BLaER1 (cell line): ENCODE data around the gene NOL4L.
"Not testable (repeated sequence)": the region's sequence is repeated elsewhere in the genome, so short reads cannot be mapped to it uniquely, and the experiment has no call there.

Experiments used
- H3K27ac ChIP-seq: shearing (Covaris generic); formaldehyde crosslinking; 2 replicates; pipeline ENCODE4 v1.8.1; 2022
- H3K27me3 ChIP-seq: shearing (Covaris generic); formaldehyde crosslinking; 2 replicates; pipeline ENCODE4 v1.8.1; 2022
- H3K36me3 ChIP-seq: shearing (Covaris generic); formaldehyde crosslinking; 2 replicates; pipeline ENCODE4 v1.8.1; 2022
- H3K4me1 ChIP-seq: shearing (Covaris generic); formaldehyde crosslinking; 2 replicates; pipeline ENCODE4 v1.8.1; 2022
- H3K4me2 ChIP-seq: shearing (Covaris generic); formaldehyde crosslinking; 2 replicates; pipeline ENCODE4 v1.8.1; 2022
- H3K4me3 ChIP-seq: shearing (Covaris generic); formaldehyde crosslinking; 2 replicates; pipeline ENCODE4 v1.8.1; 2022
- H3K9ac ChIP-seq: shearing (Covaris generic); formaldehyde crosslinking; 2 replicates; pipeline ENCODE4 v1.8.1; 2022
- H3K9me3 ChIP-seq: shearing (Covaris generic); formaldehyde crosslinking; 2 replicates; pipeline ENCODE4 v1.8.1; 2022
- H4K20me1 ChIP-seq: shearing (Covaris generic); formaldehyde crosslinking; 2 replicates; pipeline ENCODE4 v1.8.1; 2022
- Cebpa-rat ChIP-seq: shearing (Covaris generic); IDR thresholded peaks from 2 replicates; pipeline ENCODE4 v1.8.1; 2022

Gene NOL4L

GRCh38 chr20:32468860-32469259, 116.3 kb downstream of the NOL4L start:
- Histone ChIP-seq H3K9ac (no peak overlapping the region; the same call in 1 of the 2 replicates), H3K4me2 (0 out of 2 replicates have a peak overlapping the region, but pooled peaks have one; percentile 95), H3K4me1 (peaks cover 69% of the 10 kb centered on the region), H3K9me3 (no peaks in the 10 kb centered on the region), H4K20me1 (peaks cover 95% of the 10 kb centered on the region), H3K4me3 (no peak overlapping the region), H3K27me3 (no peaks in the 10 kb centered on the region), H3K36me3 (peaks cover 79% of the 10 kb centered on the region), H3K27ac (peak overlapping the region; percentile 90)
- TF ChIP-seq Cebpa-rat: no peak

GRCh38 chr20:32468313-32468640, 116.9 kb downstream of the NOL4L start:
- no peaks in the 10 kb centered on the region for H3K27me3 ChIP-seq
- peak overlapping the region; percentile 24 for H3K4me2 ChIP-seq
- no peak for TF ChIP-seq Cebpa-rat
- no peak overlapping the region for H3K4me3 ChIP-seq
- no peaks in the 10 kb centered on the region for H3K9me3 ChIP-seq
- H4K20me1 ChIP-seq: peaks cover 95% of the 10 kb centered on the region
- peak overlapping the region; percentile 90 for H3K27ac ChIP-seq
- H3K4me1 ChIP-seq: peaks cover 64% of the 10 kb centered on the region
- peak overlapping the region; percentile 50; the same call in 1 of the 2 replicates for H3K9ac ChIP-seq
- H3K36me3 ChIP-seq: peaks cover 79% of the 10 kb centered on the region

- Histone ChIP-seq H3K4me1 (peaks cover 59% of the 10 kb centered on the region), H3K27me3 (no peaks in the 10 kb centered on the region), H3K36me3 (peaks cover 79% of the 10 kb centered on the region), H3K4me2 (peak overlapping the region; percentile 24), H3K4me3 (no peak overlapping the region), H3K9me3 (no peaks in the 10 kb centered on the region), H4K20me1 (peaks cover 95% of the 10 kb centered on the region), H3K9ac (peak overlapping the region; percentile 50; the same call in 1 of the 2 replicates), H3K27ac (peak overlapping the region; percentile 90)
- TF ChIP-seq Cebpa-rat: no peak
Measured at GRCh38 chr20:32467506-32468312, 117.4 kb downstream of the NOL4L start.

DNA sequence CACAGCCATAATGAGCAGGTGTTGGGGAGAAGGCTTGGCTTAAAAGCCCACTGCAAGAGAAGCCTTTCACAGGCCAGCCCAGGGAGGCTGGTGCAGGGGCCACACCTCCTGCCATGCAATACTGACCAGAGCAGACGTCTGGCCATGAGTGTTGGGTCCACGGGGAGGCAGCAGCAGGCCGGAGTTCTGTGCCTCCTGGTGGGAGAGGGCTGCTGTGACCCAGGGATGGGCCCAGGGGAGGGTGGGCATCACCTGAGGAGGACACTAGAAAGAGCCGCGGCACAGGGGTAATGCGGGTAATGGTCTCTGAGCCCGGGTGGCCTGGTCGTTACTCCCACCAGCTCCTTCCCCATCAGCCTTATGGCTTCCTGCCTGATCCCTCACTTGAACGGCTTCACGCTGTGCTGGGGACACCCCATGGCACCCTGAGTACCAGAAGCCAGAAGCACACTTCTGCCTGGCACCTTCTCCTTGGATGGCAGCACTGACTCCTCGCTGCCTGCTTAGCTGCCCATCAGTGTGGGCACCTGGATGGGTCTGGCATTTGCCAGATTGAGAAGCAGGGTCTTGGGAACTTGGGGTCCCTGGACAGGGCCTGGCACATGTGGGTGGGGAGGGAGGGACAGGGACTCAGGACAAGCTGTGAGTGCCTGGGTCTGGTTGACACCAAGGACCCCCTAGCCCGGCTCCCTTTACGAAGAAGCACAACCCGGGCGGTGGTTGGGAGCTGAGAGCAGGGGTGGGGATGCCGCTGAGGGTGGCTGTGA, 118.2 kb downstream of the NOL4L start:
- Histone ChIP-seq H4K20me1 (peaks cover 95% of the 10 kb centered on the region), H3K4me1 (peaks cover 51% of the 10 kb centered on the region), H3K4me2 (0 out of 2 replicates have a peak overlapping the region, but pooled peaks have one; percentile 24), H3K36me3 (peaks cover 79% of the 10 kb centered on the region), H3K4me3 (no peak overlapping the region), H3K9me3 (no peaks in the 10 kb centered on the region), H3K27me3 (no peaks in the 10 kb centered on the region), H3K27ac (peak overlapping the region; percentile 90), H3K9ac (peak overlapping the region; percentile 50; the same call in 1 of the 2 replicates)
- no peak for TF ChIP-seq Cebpa-rat

- H3K4me2 ChIP-seq, H3K9ac ChIP-seq, H3K4me3 ChIP-seq, H3K9me3 ChIP-seq, H3K27me3 ChIP-seq: not testable (repeated sequence)
- H4K20me1 ChIP-seq: peaks cover 92% of the 10 kb centered on the region
- H3K4me1 ChIP-seq: peaks cover 43% of the 10 kb centered on the region
- peak overlapping the region; percentile 6; the same call in 1 of the 2 replicates for H3K27ac ChIP-seq
- H3K36me3 ChIP-seq: peaks cover 74% of the 10 kb centered on the region
Measured at GRCh38 chr20:32465901-32466675, 119.0 kb downstream of the NOL4L start.

DNA sequence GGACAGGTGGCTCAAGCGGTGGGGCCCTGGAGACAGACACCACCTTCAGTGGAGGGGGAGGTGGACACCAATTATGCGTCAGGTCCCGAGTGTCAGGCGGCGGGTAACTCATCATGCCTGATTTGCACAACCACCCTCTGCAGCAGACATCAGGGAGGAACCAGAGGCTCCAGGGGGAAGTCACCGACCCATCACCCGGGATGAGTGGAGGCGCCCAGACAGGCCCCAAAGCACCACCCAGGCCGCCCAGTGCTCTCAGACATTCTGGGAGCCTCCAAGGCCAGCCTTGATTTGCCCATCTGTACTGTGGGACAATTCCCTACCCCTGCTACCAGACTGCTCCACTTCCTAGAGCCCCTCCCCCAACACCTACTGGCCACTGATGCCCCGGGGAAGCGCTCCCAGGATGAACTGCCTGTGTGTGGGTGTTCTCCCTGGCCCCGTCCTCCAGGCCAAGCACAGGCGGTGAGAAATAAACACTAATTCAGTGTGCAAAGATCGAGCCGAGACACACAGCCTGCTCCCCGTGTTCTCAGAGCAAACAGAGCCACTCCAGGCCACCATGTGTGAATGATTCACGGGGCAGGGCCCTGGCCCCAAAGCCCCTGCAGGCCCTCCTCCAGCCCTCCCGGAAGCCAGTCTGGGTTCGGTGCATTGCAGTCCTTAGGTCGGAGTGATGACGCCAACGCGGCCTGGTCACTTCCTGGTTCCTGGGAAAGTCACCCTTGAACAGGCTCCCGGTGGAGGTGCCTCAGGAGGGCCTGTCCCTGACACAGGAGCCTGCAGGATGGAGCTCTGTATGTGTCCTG, 119.8 kb downstream of the NOL4L start:
- Histone ChIP-seq H3K4me1 (peaks cover 35% of the 10 kb centered on the region), H3K4me3 (no peak overlapping the region), H3K27ac (peak overlapping the region; percentile 6; the same call in 1 of the 2 replicates), H3K9me3 (no peaks in the 10 kb centered on the region), H4K20me1 (peaks cover 92% of the 10 kb centered on the region), H3K36me3 (peaks cover 77% of the 10 kb centered on the region), H3K27me3 (no peaks in the 10 kb centered on the region), H3K4me2 (no peak overlapping the region), H3K9ac (no peak overlapping the region)
- no peak for TF ChIP-seq Cebpa-rat

GRCh38 chr20:32464401-32465091, 120.6 kb downstream of the NOL4L start:
- no peak for TF ChIP-seq Cebpa-rat
- no peak overlapping the region for H3K4me3 ChIP-seq
- H4K20me1 ChIP-seq: peaks cover 92% of the 10 kb centered on the region
- peaks cover 84% of the 10 kb centered on the region for H3K36me3 ChIP-seq
- H3K4me2 ChIP-seq: no peak overlapping the region
- no peaks in the 10 kb centered on the region for H3K9me3 ChIP-seq
- H3K27ac ChIP-seq: peak overlapping the region; percentile 38; the same call in 1 of the 2 replicates
- no peak overlapping the region for H3K9ac ChIP-seq
- peaks cover 28% of the 10 kb centered on the region for H3K4me1 ChIP-seq
- no peaks in the 10 kb centered on the region for H3K27me3 ChIP-seq

- Histone ChIP-seq H3K36me3 (peaks cover 91% of the 10 kb centered on the region), H3K9ac (no peak overlapping the region), H4K20me1 (peaks cover 94% of the 10 kb centered on the region), H3K27me3 (no peaks in the 10 kb centered on the region), H3K27ac (peak overlapping the region; percentile 38; the same call in 1 of the 2 replicates), H3K9me3 (no peaks in the 10 kb centered on the region), H3K4me1 (peaks cover 22% of the 10 kb centered on the region), H3K4me2 (no peak overlapping the region), H3K4me3 (no peak overlapping the region)
- TF ChIP-seq Cebpa-rat: no peak
Measured at GRCh38 chr20:32463642-32464400, 121.3 kb downstream of the NOL4L start.
